GM18907 (cell line): Measurements from ENCODE around the gene SNX9.

ENCODE experiments used
- ATAC-seq: cut with Tn5 transposase; IDR thresholded peaks from one replicate; pipeline ENCODE4 v1.9.1; 2021; ENCODE audit warnings: mild to moderate bottlenecking, moderate library complexity; ENCODE audit not compliant: unreplicated experiment

SNX9 gene

DNA sequence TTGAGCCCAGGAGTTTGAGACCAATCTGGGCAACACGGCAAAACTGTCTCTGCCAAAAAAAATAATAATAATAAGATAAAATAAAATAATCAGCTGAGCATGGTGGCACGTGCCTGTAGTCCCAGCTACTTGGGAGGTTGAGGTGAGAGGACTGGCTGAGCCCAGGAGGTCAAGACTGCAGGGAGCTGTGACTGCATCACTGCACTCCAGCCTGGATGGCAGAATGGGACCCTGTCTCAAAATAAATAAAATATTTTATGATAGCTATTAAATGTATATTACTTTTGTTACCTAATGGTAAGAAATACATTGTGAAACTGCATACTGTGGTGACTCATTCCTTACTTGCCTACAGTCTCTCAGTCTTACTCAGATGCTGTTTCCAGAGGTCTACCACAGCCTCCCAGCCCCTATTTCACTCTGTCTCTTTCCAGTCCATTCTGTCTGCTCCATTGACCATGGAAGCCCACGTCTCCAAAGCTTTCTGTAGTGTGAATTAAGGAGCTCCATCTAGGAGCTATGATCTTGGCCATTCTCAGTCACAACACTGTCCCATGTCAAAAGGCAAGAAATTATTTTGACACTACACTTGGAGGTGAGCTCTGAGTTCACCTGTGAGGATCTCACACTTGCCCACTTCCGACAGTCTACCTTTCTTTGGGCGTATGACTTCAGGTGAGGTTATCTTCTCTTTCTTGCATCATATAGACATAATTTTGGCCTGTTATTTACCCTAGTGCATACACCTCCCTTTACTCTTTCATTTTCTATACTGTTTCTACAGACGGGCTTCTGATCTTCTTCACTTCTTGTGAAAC is 22.4 kb upstream of the SNX9 start:
- ATAC-seq, result peak; percentile 93

GRCh38 chr6:157804448-157805327 is 18.4 kb upstream of the SNX9 start:
- ATAC-seq, result no peak

- no peak for ATAC-seq
Measured at GRCh38 chr6:157806131-157806855, 16.8 kb upstream of the SNX9 start.

GRCh38 chr6:157806856-157807215 is 16.2 kb upstream of the SNX9 start:
- no peak for ATAC-seq

GRCh38 chr6:157808405-157808950 is 14.6 kb upstream of the SNX9 start:
- no peak for ATAC-seq

GRCh38 chr6:157809613-157810012 is 13.4 kb upstream of the SNX9 start:
- no peak for ATAC-seq

- no peak for ATAC-seq
Measured at GRCh38 chr6:157811137-157811475, 11.9 kb upstream of the SNX9 start.

- no peak for ATAC-seq
Measured at GRCh38 chr6:157811476-157812173, 11.4 kb upstream of the SNX9 start.

GRCh38 chr6:157812425-157813171 is 10.4 kb upstream of the SNX9 start:
- ATAC-seq, result no peak

DNA sequence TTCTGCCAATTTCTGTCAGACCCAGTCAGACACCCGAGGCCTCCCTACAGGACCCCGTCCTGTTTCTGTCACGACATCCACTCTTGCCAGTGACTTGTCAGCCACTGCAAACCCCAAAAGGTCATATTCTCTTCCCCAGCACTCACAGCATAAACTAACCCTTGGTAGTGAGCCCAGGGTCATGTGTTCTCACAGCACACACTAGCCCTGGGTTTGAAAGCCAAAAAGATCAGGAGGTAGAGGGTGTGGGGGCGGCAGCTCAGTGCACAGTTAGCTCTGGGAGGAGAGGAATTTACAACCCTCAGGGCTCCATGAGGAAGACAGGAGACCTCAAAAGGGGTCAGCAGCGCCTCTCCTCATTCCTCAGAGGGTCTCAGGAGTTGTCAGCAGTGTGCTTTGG is 9.9 kb upstream of the SNX9 start:
- ATAC-seq, result no peak

DNA sequence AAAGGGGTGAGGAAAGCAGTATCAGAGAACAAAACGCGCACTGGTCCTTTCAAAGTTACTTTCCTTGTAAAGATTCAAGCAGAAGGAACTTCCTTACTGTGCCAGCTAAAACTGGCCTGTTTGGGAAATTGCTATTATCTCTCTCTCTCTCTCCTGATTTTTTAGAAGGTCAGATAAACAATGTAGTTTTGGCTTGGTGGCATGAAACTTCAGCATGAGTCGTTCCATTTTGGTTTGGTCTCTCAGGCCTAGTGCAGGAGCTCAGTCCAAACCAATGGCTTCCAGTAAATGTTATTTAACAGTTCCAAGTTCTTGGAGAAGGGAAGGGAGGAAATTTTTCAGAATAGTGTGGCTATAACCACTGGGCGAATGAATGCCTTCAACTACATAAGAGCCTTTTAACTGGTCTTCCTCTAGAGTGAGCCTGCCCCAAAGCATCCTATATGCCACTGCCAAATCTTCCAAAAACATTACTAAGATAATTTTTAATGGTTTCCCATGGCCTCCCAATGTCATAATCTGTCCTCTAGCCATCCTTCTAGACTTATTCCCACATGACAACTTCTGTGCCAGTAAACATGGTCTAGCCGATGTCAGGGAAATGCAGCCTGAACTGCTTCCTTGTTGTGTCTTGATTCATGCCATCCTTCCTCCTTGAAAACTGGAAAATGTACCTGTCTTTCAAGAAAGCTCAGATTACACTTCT is 9.1 kb upstream of the SNX9 start:
- no peak for ATAC-seq

- peak; percentile 61 for ATAC-seq
Measured at GRCh38 chr6:157814883-157815282, 8.2 kb upstream of the SNX9 start.

- no peak for ATAC-seq
Measured at GRCh38 chr6:157821342-157822033, 1.6 kb upstream of the SNX9 start.

GRCh38 chr6:157822245-157823000 is 623 bp upstream of the SNX9 start:
- ATAC-seq, result peak; percentile 26

- peak; percentile 47 for ATAC-seq
Measured at GRCh38 chr6:157823528-157824370, 703 bp downstream of the SNX9 start.

DNA sequence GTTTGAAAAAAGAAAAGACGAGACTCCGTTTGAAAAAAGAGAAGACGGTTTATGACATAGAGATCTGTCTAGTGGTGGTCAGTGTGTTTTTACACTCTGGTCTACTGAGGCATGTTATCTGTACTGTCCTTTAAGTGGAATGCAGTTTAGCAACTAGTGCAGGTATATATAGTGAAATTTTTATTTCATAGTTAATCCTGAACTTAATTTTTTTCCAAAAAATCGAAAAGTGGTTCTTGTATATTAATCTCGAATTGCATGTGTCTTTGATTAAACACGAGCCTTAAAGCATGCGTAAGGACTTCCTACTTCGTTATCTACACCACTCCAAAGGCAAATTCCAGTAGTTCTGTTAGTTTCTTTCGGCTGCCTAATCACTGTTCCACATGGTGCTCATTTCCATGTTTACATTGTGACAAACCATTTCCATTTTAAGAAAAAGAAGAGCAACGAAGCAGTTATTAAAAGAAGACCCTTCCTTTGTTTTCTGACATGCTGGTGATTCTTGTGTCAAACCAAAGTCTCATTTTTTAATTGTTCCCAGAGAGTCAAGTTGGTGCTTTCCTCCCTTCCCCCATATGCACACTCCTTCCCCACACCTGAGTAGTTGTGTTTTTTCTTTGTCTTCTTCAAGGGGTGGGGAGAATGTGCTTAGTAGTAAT is 2.3 kb downstream of the SNX9 start:
- ATAC-seq, result no peak
